ENCODE data around the gene AATK. TPM values are rescaled to one million over a fixed set of nuclear protein-coding genes. Genes with fewer than 3 reads are reported as not detected.

AATK gene
- total and polyA plus RNA-seq, 9 of the 15 experiments (the other 6 are each of a cell fraction or from before 2014, with no cell fraction given) = 0.11 to 0.55 (median 0.38) TPM; not detected in 5

GRCh38 chr17:81091154-81091553 is 74.9 kb downstream of the AATK start:
- H3K4me2 ChIP-seq (ENCODE audit: insufficient read depth, low read length) = no peak overlapping the region
- in situ Hi-C loops (cut with MboI) (no loop called here), intact Hi-C loops (cut with micrococcal nuclease) (loop anchor here (2.0 kb wide), 1 partner anchor 34 kb away; no protein-coding TSS in a partner anchor)
- H3K27me3 ChIP-seq (ENCODE audit: control insufficient read depth in 2 of 2, insufficient read depth in 2 of 2, low read length in 2 of 2) = no peaks in the 10 kb centered on the region
- WGBS (ENCODE audit: insufficient coverage, low coverage, missing lambda C conversion rate) = 66% methylated on average over 9 of the region's 9 CpGs
- peaks cover 39 to 79% of the 10 kb centered on the region in 2 experiments for H3K4me1 ChIP-seq (replicated peaks in 1 of 2; ENCODE audit: control insufficient read depth in 2 of 2, insufficient read depth in 2 of 2, low read length in 2 of 2)
- no peak overlapping the region for H3K27ac ChIP-seq (ENCODE audit: extremely low read depth, low read depth, low read length)
- ChIA-PET CTCF (ENCODE audit: low intra/inter-chr PET ratio) (no interaction called here), POLR2A (interaction anchor here (0.7 to 1.4 kb wide), 4 partner anchors 10 to 143 kb away, joined by 3 to 7 read pairs (median 3); no protein-coding TSS in a partner anchor)
- peaks cover under 1% of the 10 kb centered on the region for H3K9me1 ChIP-seq (ENCODE audit: control insufficient read depth, insufficient read depth, low read length)
- BruUV-seq (replicated peaks) = no TSS peak
- TF ChIP-seq TAL1 (IDR thresholded peaks at IDR 0.05) (no peak), ZC3H4 (CRISPR knock-in tag; IDR thresholded peaks at IDR 0.05; ENCODE audit: borderline replicate concordance) (no peak), NCOR1 (IDR thresholded peaks at IDR 0.05) (no peak), CREB5 (CRISPR knock-in tag; IDR thresholded peaks at IDR 0.05) (no peak), HSF4 (CRISPR knock-in tag; IDR thresholded peaks at IDR 0.05; ENCODE audit: borderline replicate concordance) (no peak), ZKSCAN3 (CRISPR knock-in tag; IDR thresholded peaks at IDR 0.05) (no peak), THAP12 (CRISPR knock-in tag; IDR thresholded peaks at IDR 0.05) (no peak), ETV1 (tag; conservative IDR thresholded peaks at IDR 0.05; ENCODE audit: low read depth) (no peak), ZNF263 (CRISPR knock-in tag; IDR thresholded peaks at IDR 0.05; ENCODE audit: borderline replicate concordance) (no peak), SREBF2 (CRISPR knock-in tag; IDR thresholded peaks at IDR 0.05) (no peak), SIN3B (IDR thresholded peaks at IDR 0.05; ENCODE audit: low read depth) (no peak), MAFF (IDR thresholded peaks at IDR 0.05; ENCODE audit: low read length) (no peak), ZKSCAN8 (CRISPR knock-in tag; IDR thresholded peaks at IDR 0.05) (no peak), CHD1 (IDR thresholded peaks at IDR 0.05; ENCODE audit: low read length) (no peak), SREBF1 (IDR thresholded peaks at IDR 0.05; ENCODE audit: borderline replicate concordance, low read depth, low read length) (no peak), ZNF282 (CRISPR knock-in tag; IDR thresholded peaks at IDR 0.05) (no peak)
- H3K36me3 ChIP-seq (ENCODE audit: control insufficient read depth, insufficient read depth, low read length) = peaks cover 49% of the 10 kb centered on the region; the same call in 2 of the 3 replicates
- H2AFZ ChIP-seq (ENCODE audit: low read depth, low read length) = no peak overlapping the region
- H3K79me2 ChIP-seq (ENCODE audit: control insufficient read depth, insufficient read depth, low read length) = no peaks in the 10 kb centered on the region
- no peak overlapping the region for H3K4me3 ChIP-seq
- H3K9ac ChIP-seq (ENCODE audit: insufficient read depth in 1 of 2, low read depth in 2 of 2, low read length in 2 of 2) = peak overlapping the region in 1 of 2 experiments; percentile 19; a peak in 1 of 4 replicates
- no peak for ATAC-seq
- no peak for DNase-seq (ENCODE audit: extremely low read depth in 1 of 4, low spot score in 3 of 4)
- H3K9me3 ChIP-seq (replicated peaks; ENCODE audit: control insufficient read depth, insufficient read depth, low read depth, low read length) = no peaks in the 10 kb centered on the region
- no peak for FAIRE-seq
- 0 out of 2 replicates have a peak, but pooled peaks cover 7% of the 10 kb centered on the region for H4K20me1 ChIP-seq (replicated peaks; ENCODE audit: control insufficient read depth, insufficient read depth, low read length)
